ENCODE data around the gene USP2. TPM values are rescaled to one million over a fixed set of nuclear protein-coding genes. Genes with fewer than 3 reads are reported as not detected.
A peak's percentile ranks its signal among the peaks of the same experiment; 100 is the strongest.

USP2 gene
- total RNA-seq, 4 donors from 2014 or later = 0.29 to 28.2 (median 2.1) TPM; not detected in 1

DNA sequence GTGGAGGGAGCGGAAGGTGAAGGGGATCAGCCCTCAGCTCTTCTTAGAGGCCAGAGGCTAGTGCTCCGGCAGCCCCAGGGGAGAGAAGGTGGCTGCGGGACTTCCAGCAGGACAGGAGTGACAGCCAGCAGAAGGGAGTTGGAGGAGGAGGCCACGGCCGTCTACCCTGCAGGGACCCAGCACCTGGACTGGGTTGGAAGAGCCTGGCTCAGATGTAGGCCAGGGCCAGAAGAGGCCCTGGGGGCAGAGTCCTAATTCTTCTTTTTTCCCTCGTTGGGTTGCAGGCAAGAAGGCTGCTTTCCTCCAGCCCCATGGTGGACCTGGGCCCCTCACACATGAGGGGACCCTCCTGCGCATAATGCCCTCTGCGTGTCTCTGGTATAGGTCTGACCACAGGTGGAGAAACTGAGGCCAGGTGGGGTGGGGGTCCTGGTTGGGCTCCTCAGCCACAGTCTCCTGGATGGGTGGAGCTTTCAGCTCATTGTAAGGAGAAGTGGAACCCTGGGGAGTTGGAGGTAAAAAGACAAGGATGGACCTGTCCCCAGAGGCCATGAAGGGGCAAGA lies 62.3 kb downstream of the USP2 start:
- H3K27me3 ChIP-seq = no peaks in the 10 kb centered on the region
- peak overlapping the region; percentile 93 to 94 for H3K27ac ChIP-seq
- intact Hi-C loops (cut with DNase I; ENCODE audit: low total_unique reads) = no loop called here
- no peak for DNase-seq
- H3K4me1 ChIP-seq = peaks cover 0 to 6% of the 10 kb centered on the region in 2 donors
- H3K4me3 ChIP-seq = no peak overlapping the region
- no peaks in the 10 kb centered on the region for H3K9me3 ChIP-seq
- TF ChIP-seq POLR2A (IDR thresholded peaks at IDR 0.05) = no peak
- TF ChIP-seq, protein P1, sequence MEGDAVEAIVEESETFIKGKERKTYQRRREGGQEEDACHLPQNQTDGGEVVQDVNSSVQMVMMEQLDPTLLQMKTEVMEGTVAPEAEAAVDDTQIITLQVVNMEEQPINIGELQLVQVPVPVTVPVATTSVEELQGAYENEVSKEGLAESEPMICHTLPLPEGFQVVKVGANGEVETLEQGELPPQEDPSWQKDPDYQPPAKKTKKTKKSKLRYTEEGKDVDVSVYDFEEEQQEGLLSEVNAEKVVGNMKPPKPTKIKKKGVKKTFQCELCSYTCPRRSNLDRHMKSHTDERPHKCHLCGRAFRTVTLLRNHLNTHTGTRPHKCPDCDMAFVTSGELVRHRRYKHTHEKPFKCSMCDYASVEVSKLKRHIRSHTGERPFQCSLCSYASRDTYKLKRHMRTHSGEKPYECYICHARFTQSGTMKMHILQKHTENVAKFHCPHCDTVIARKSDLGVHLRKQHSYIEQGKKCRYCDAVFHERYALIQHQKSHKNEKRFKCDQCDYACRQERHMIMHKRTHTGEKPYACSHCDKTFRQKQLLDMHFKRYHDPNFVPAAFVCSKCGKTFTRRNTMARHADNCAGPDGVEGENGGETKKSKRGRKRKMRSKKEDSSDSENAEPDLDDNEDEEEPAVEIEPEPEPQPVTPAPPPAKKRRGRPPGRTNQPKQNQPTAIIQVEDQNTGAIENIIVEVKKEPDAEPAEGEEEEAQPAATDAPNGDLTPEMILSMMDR (IDR thresholded peaks at IDR 0.05) = no peak
- H3K36me3 ChIP-seq = no peaks in the 10 kb centered on the region

DNA sequence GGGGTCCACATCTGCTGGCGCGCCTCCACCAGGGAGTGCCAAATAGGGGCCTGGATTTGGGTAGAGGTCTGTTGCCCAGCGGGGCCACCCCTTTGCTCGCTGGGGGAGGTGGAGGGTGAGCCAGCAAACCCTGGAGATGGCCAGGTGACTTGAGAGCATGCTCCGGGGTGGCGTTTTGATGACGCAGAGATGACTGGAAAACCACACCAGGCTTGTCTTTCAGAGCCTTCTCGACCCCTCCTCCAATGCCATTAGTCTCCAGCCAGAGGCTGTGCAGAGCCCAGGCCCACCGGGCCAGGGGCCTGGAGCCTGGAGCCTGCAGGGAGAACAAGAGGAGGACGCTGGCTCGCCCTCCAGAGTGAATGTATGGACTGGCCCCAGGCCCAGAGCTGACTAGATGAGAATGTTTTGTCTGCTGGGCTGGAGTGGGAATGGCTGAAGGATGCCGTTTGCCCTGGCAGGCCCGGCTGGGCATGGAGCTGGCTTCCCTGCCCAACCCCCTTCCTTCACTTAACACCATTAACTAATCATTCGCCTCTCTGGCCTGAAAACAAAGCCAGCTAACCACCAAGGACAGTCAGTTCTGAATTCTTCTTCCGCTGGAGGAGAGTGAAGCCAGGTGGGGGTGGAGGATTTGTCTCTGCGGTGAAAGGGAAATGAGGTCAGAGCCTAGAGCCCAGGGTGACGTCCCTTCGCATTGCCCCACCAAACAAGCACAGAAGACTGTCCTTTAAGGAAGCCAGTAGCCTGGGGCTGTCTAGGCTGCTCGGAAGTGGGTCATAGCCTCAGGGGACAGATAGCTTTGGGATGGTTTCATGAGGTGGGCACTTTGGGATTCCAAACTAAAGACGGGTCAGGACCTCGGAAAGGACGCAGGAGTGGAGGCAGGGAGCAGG lies 63.0 kb downstream of the USP2 start:
- no peaks in the 10 kb centered on the region for H3K9me3 ChIP-seq
- peak in 1 of 2 donors; percentile 63 for DNase-seq
- intact Hi-C loops (cut with DNase I; ENCODE audit: low total_unique reads) = no loop called here
- no peak overlapping the region for H3K4me3 ChIP-seq
- no peaks in the 10 kb centered on the region for H3K27me3 ChIP-seq
- peak in 1 of 2 donors; percentile 16 for TF ChIP-seq POLR2A (IDR thresholded peaks at IDR 0.05)
- TF ChIP-seq, protein P1 (IDR thresholded peaks at IDR 0.05) = peak in 1 of 4 experiments; percentile 1
- peak overlapping the region; percentile 93 to 94 for H3K27ac ChIP-seq
- peaks cover 0 to 6% of the 10 kb centered on the region in 2 donors for H3K4me1 ChIP-seq
- H3K36me3 ChIP-seq = no peaks in the 10 kb centered on the region

DNA sequence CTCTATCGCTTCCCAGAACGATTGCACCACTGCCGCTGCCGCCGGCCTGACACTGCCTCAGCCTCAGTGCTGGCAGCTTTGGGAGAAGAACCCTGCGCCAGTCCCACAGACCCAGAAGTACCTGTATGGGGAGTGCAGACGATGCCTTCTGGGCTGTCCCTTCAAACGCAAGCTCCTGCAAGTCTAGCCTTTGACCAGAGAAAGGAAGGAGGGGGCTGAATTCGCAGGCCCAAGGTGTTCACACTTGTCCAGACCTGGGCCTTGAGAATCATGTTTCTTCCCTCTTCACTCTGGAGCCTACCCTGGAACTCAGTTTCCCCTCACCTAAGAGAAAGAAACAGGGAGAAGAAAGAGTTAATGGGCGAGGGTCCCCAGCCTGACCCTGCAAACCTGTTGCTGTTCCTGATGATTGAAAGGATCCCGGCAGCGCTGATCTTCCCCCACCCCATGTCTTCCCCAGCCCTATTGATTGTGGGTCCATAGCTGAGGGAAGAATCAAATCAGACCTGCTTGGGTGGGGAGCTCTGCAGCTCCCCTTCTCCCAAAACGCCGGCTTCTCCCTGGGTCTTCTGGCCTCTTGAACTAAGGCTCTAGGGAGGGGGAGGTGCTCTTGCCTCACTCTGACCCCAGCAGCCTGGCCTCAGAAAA lies 63.8 kb downstream of the USP2 start:
- no peak for DNase-seq
- Histone ChIP-seq H3K36me3 (no peaks in the 10 kb centered on the region), H3K9me3 (no peaks in the 10 kb centered on the region), H3K27me3 (no peaks in the 10 kb centered on the region), H3K4me1 (peaks cover 0 to 6% of the 10 kb centered on the region in 2 donors), H3K27ac (peak overlapping the region; percentile 93 to 94), H3K4me3 (peak overlapping the region in 1 of 2 donors; percentile 20)
- TF ChIP-seq, protein P1 (IDR thresholded peaks at IDR 0.05) = no peak
- TF ChIP-seq POLR2A (IDR thresholded peaks at IDR 0.05) = peak; percentile 11 to 36
- intact Hi-C loops (cut with DNase I; ENCODE audit: low total_unique reads) = no loop called here

DNA sequence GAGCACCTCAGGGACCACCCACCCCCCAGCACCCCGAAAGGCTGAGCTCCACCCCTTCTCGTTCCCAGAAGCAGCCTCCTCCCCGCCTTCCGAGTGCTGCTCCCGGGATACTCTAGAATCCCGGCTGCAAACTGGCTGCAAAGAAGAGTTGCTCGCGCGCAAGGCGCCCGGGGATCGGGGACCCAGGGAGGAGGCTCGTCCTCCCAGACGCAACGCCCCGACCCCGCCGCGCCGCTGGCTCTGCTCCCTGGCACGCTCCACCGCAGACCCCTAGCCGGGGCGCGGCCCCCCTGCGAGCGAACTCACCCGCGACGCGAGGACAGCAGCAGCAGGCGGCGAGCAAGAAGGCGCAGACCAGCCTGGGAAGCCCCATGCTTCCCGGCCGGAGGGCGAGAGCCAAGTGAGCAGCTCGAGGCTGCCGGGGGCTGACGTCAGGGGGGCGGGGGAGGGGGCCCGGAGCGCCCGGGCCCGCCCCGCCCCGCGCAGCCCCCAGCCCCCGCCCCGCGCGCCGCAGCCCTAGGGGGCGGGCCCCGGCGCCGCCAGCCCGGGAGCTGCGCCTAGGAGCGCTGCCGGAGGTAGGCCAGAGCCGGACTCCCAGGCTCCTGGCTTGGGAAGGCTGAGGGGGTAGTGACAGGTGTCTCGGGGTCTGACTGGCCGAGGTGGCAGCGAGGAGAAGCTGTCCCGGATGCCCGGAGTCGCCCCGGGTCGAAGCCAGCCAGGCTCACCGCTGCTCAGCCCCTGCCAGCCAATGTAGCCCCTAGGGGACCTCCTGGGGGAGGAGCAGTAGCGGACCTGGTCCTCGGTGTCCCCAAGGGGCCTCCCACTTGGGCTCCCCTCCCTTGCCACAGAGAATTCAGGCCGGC lies 64.5 kb downstream of the USP2 start, which contains the start of gene MCAM:
TSS of gene MCAM (minus strand) at position 402 of the 863 bp plus-strand sequence. CDS start at position 373, 29 bp downstream.
- DNase-seq = peak; percentile 57 to 64
- intact Hi-C loops (cut with DNase I; ENCODE audit: low total_unique reads) = no loop called here
- no peaks in the 10 kb centered on the region for H3K27me3 ChIP-seq

More for the DNA sequence above, 64.5 kb downstream of the USP2 start, which contains the start of gene MCAM:
- Histone ChIP-seq H3K9me3 (no peaks in the 10 kb centered on the region), H3K4me3 (peak within 1 kb of the TSS; percentile 58 to 67), H3K36me3 (no peaks in the 10 kb centered on the region), H3K27ac (peak within 1 kb of the TSS; percentile 93 to 94), H3K4me1 (peaks cover 0 to 6% of the 10 kb centered on the region in 2 donors)
- TF ChIP-seq POLR2A (IDR thresholded peaks at IDR 0.05) = peak; percentile 38 to 71
- TF ChIP-seq, protein P1 (IDR thresholded peaks at IDR 0.05) = peak in 1 of 4 experiments; percentile 14
